Measurements from ENCODE around the gene RPL7A.
"Not testable (repeated sequence)": the region's sequence is repeated elsewhere in the genome, so short reads cannot be mapped to it uniquely, and the experiment has no call there.

Gene RPL7A

DNA sequence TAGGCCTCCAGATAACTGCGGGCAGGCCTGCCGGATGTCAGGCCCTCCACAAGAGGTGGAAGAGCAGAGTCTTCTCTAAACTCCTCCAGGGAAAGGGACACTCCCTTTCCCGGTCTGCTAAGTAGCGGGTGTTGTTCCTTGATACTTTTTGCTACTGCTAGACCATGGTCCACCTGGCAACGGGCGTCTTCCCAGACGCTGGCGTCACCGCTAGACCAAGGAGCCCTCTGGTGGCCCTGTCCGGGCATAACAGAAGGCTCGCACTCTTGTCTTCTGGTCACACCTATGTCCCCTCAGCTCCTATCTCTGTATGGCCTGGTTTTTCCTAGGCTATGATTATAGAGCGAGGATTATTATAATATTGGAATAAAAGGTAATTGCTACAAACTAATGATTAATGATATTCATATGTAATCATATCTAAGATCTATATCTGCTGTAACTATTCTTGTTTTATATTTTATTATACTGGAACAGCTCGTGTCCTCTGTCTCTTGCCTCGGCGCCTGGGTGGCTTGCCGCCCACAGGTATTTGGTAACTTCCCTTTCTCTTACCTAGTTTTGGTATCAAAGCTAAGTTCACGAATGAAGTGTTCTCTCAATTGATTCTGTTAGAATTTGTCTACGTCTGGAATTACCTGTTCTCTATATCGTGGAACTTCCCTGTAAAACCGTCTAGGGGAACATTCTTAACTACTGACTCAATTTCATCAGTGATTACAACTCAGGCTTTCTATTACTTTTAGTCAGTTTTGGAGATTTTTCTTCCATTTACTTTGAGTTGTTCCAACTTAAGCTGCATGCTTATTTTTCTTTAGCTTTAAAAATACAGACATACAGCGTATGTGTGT, 18.5 kb upstream of the RPL7A start:
- not testable (repeated sequence) for DNase-seq

DNA sequence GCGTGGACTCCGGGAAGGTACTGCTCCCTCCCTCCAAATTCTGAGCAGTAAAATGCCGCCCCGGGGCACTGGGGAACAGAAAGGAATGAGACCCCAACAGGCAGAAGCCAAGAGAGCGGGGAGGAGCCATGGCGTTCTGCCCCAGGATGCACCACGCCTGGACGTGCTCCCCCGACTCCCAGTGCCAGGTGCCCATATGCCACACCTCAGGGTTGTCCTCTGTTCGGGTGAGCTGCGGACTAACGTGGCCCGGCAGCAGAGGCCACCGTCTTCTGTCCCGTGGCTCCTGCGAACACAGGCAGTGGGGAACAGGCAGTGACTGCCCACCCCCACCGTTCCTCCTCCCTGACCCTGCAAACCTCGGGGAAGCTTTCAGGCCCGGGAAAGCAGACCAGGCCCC, 16.8 kb upstream of the RPL7A start:
- DNase-seq = no peak

- DNase-seq = no peak
These were observed 16.2 kb upstream of the RPL7A start for GRCh38 chr9:133331641-133332380.

- no peak for DNase-seq
These were observed 15.7 kb upstream of the RPL7A start for GRCh38 chr9:133332381-133332730.

- no peak for DNase-seq
These were observed 15.0 kb upstream of the RPL7A start for GRCh38 chr9:133333011-133333410.

DNA sequence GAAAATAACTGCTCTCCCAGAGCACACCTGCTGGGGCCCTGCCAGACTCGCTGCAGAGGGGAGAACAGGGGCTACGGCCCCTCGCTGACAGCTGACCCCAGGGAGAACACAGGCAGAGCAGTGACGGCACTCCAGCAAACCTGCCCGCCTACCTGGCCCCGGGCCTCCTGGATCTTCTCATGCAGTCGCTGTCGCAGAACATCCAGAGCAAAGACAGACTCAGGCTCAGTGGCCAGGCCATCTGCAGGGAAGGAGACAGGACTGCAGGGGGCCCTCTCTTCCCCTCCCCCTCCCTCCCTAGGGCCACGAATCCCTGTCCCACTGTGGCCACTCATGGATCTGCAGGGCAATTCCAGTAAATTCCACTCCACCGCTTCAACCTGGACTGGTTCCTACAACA, 14.5 kb upstream of the RPL7A start:
- no peak for DNase-seq

- no peak for DNase-seq
These were observed 13.9 kb upstream of the RPL7A start for GRCh38 chr9:133334161-133334560.

GRCh38 chr9:133334888-133335287, 13.1 kb upstream of the RPL7A start:
- not testable (repeated sequence) for DNase-seq

- DNase-seq = peak; percentile 91
These were observed 11.8 kb upstream of the RPL7A start, which contains the start of gene SURF6 for GRCh38 chr9:133335924-133336811. Gene SURF6, minus strand, starts transcription at chr9:133336188. Its CDS starts 56 bp downstream, at chr9:133336132.

DNA sequence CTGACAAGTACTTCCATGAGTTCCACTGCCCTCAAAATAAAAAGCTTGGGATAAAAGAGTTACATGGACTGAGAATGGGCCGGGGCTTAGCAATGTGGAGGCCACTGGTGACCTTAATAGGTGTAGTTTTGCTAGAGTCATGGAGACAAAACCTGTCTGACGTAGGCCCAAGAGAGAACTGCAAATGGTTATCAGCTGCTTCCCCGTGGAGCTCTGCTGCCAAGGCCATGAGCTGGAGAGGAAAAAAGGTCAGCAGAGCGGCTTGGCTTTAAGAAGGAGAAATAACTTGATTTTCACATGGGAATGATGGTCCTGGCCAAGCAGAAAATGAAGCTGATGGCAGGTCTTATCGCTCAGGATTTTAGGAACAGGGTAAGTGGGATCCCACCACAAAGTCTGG, 8.4 kb upstream of the RPL7A start:
- DNase-seq = no peak

DNA sequence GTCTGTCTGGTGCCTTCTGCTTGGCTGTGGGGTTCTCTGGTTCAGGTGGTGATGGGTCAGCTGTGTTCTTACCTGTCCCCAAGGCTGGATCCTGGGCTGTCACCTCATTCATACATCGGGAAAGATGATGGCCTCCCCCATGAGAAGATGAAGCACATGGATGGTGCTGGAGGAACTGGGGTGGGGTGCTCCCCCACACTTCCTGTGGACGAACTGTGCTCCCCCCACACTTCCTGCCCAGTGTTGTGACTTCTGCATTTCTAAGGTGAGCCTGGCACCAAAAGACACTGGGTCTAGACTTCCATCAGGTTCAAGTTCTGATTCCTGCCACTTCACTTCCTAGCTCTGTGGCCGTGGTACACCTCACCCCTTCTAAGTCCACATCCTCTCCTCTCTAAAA, 7.8 kb upstream of the RPL7A start:
- no peak for DNase-seq

- DNase-seq = no peak
These were observed 7.1 kb upstream of the RPL7A start for GRCh38 chr9:133340916-133341315.

GRCh38 chr9:133341369-133342068, 6.5 kb upstream of the RPL7A start:
- DNase-seq = no peak

DNA sequence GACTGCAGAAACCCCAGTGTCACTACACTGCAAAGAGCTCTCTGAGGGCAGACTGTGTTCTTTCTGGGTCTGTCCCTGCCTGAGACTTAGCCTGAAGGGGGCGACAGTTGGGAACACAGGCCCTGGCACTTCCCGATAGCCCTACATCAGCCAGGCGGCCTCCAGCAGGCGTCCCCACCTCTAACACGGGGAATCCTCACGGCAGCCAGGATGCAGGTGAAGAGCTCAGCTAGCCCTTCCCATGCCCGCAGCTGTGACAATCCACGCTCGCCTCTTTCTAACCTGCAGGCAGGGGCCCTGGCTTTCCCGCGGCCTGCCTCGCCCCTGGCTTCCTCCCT, 6.0 kb upstream of the RPL7A start:
- DNase-seq = no peak

- DNase-seq = no peak
These were observed 5.4 kb upstream of the RPL7A start for GRCh38 chr9:133342570-133342969.

GRCh38 chr9:133344071-133344470, 3.9 kb upstream of the RPL7A start:
- DNase-seq = no peak

DNA sequence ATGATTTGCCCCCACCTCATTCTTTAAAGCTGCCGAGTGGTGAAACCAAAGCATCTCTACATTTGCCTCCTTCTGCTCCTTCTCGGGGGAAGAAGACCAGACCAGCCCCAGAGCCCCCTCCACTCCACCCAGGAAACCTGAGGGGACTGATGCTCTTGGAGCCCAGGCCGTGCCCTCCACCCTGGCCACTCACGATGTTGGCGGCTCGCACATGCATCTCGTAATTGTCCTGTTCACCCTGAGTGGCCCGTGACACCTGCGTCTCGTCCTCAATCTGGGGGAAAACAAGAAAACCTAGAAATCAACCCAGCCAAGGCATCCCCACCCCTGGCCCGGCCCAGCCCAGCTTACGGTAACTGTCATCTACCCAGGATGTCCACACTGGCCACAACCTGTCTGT, 3.0 kb upstream of the RPL7A start:
- DNase-seq = no peak

GRCh38 chr9:133345596-133345995, 2.4 kb upstream of the RPL7A start:
- no peak for DNase-seq

DNA sequence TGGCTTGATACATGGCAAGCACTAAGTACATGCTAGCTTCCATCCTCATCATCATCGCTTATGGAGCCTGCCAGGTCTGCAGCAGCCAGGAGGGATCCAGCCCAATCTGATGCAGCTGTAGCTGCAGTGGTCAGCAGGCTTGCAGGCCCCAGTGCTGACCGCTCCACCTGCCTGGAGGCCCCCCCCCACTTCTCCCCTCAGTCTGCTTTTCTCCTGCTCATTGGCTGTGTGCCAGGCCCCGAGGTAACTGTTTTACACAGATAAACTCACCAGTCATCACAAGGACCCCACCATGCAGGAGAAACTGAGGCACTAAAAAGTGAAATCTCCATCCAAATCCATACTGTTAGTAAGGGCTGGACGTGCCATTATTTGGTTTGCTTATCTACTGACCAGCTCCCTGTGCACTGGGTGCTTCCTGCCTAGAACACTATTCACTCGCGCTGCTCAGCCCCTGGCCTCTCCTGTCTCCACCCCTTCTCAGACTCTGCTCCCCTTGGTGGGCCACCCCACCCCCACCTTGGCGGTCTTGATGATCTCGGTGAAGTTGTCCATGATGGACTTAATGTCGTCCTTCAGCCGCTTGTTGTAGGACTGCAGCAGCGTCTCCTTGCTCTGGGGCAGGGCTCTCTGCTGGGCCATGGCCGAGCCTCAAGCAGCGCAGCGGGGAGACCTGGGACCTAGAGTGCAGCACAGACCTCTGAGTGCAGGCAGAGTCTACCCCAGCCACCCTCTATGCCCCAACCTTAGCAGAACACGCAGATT, 1.8 kb upstream of the RPL7A start:
- DNase-seq = no peak

GRCh38 chr9:133347515-133347984, 468 bp upstream of the RPL7A start:
- DNase-seq = no peak

DNA sequence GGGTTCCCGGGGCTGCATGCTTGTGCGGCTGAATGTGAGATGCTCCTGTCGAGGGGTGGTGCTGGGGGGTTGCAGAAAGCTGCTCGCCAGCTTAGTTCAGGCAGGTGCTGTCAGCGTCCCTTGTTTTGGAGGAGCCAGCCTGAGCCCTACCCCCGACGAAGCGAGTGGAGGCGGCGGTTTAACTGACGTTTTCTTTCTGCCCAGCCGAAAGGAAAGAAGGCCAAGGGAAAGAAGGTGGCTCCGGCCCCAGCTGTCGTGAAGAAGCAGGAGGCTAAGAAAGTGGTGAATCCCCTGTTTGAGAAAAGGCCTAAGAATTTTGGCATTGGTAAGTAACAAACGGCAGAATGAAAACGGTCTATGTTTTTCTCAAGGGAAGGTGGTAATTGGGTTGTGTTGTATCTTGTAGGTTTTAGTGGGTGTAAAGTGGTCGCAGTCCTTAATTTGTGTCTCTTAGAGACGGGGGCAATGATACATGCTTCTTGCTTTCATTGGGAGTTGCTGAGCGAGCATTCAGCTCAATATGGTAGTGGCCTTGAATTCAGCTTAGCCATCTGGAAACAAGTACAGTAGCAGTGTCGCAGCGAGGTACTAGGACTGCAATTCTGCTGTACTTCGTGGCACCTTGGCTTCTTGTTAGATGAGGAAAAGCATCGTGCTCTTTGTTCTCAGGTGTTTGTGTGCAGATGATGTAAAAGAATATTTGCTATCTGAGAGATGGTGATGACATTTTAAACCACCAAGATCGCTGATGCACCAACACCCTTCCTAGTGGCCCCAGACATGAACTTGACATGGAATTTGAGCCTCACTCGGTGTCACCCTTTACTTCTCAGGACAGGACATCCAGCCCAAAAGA, 928 bp downstream of the RPL7A start:
- DNase-seq = no peak
